Measurements from ENCODE around the gene GUCD1.
"Not testable (repeated sequence)": the region's sequence is repeated elsewhere in the genome, so short reads cannot be mapped to it uniquely, and the experiment has no call there.

Gene GUCD1

GRCh38 chr22:24530968-24531367, 24.0 kb downstream of the GUCD1 start:
- not testable (repeated sequence) for DNase-seq (ENCODE audit: low spot score); FAIRE-seq

- DNase-seq (ENCODE audit: low spot score) (no peak), FAIRE-seq (no peak)
These were observed 25.0 kb downstream of the GUCD1 start for GRCh38 chr22:24529898-24530297.

- FAIRE-seq (no peak), DNase-seq (ENCODE audit: low spot score) (no peak)
These were observed 28.7 kb downstream of the GUCD1 start for GRCh38 chr22:24526191-24526590.

- FAIRE-seq (peak; percentile 29), DNase-seq (ENCODE audit: low spot score) (peak; percentile 57)
These were observed 29.4 kb downstream of the GUCD1 start for GRCh38 chr22:24525416-24526037.

GRCh38 chr22:24523873-24524272, 31.1 kb downstream of the GUCD1 start:
- no peak for FAIRE-seq
- DNase-seq (ENCODE audit: low spot score): no peak

- FAIRE-seq (peak; percentile 81), DNase-seq (ENCODE audit: low spot score) (peak; percentile 84)
These were observed 33.1 kb downstream of the GUCD1 start for GRCh38 chr22:24521791-24522245.

GRCh38 chr22:24519496-24519895, 35.4 kb downstream of the GUCD1 start:
- DNase-seq (ENCODE audit: low spot score) (no peak), FAIRE-seq (no peak)

GRCh38 chr22:24518771-24519485, 36.0 kb downstream of the GUCD1 start:
- DNase-seq (ENCODE audit: low spot score) (no peak), FAIRE-seq (no peak)

GRCh38 chr22:24518228-24518627, 36.7 kb downstream of the GUCD1 start:
- no peak for FAIRE-seq
- DNase-seq (ENCODE audit: low spot score): no peak

- no peak for FAIRE-seq
- DNase-seq (ENCODE audit: low spot score): no peak
These were observed 37.5 kb downstream of the GUCD1 start for GRCh38 chr22:24517446-24517845.

- DNase-seq (ENCODE audit: low spot score) (peak; percentile 61), FAIRE-seq (no peak)
These were observed 38.6 kb downstream of the GUCD1 start for GRCh38 chr22:24516301-24516737.

GRCh38 chr22:24515027-24515338, 40.0 kb downstream of the GUCD1 start:
- FAIRE-seq (no peak), DNase-seq (ENCODE audit: low spot score) (no peak)

GRCh38 chr22:24514241-24515026, 40.5 kb downstream of the GUCD1 start:
- no peak for FAIRE-seq
- no peak for DNase-seq (ENCODE audit: low spot score)

GRCh38 chr22:24513378-24514240, 41.3 kb downstream of the GUCD1 start:
- DNase-seq (ENCODE audit: low spot score) (no peak), FAIRE-seq (no peak)

GRCh38 chr22:24512043-24512442, 42.9 kb downstream of the GUCD1 start:
- no peak for DNase-seq (ENCODE audit: low spot score)
- FAIRE-seq: no peak

- peak; percentile 77 for DNase-seq (ENCODE audit: low spot score)
- FAIRE-seq: peak; percentile 85
These were observed 44.0 kb downstream of the GUCD1 start for GRCh38 chr22:24510637-24511625.

GRCh38 chr22:24507716-24508115, 47.2 kb downstream of the GUCD1 start:
- DNase-seq (ENCODE audit: low spot score): no peak
- FAIRE-seq: no peak

- FAIRE-seq: no peak
- DNase-seq (ENCODE audit: low spot score): no peak
These were observed 48.0 kb downstream of the GUCD1 start for GRCh38 chr22:24506802-24507438.

- FAIRE-seq: no peak
These were observed 49.8 kb downstream of the GUCD1 start for GRCh38 chr22:24504956-24505736.

More at GRCh38 chr22:24504956-24505736, 49.8 kb downstream of the GUCD1 start:
- no peak for DNase-seq (ENCODE audit: low spot score)

Data from RCC 7860 (cell line).